HepG2 (cell line): Measurements from ENCODE around the gene POU2F2. TPM values are rescaled to one million over a fixed set of nuclear protein-coding genes. Genes with fewer than 3 reads are reported as not detected.

Experiments
- CBX5 ChIP-seq: sonication (generic); formaldehyde crosslinking; IDR thresholded peaks from 2 replicates; pipeline ENCODE4 v1.4.0; 2020; ENCODE audit warnings: missing genetic modification reagents, borderline replicate concordance
- EEA1 ChIP-seq: sonication (generic); formaldehyde crosslinking; IDR thresholded peaks from 2 replicates; pipeline ENCODE4 v1.5.1; 2020; ENCODE audit warnings: mild to moderate bottlenecking, missing genetic modification reagents, borderline replicate concordance
- MYC ChIP-seq: sonication (generic); formaldehyde crosslinking; IDR thresholded peaks from 2 replicates; pipeline ENCODE4 v1.9.0; 2021; ENCODE audit warnings: missing genetic modification reagents, borderline replicate concordance
- NFAT5 ChIP-seq: sonication (generic); formaldehyde crosslinking; IDR thresholded peaks from 2 replicates; pipeline ENCODE4 v1.4.0; 2020; ENCODE audit warnings: missing genetic modification reagents
- NR2F1 ChIP-seq, 2 experiments: fragments of 450-650 bp in 1 of 2; formaldehyde crosslinking in 1 of 2; IDR thresholded peaks; 2 replicates each; pipeline versions ENCODE4 v1.5.0 to v1.6.1; 2016 to 2020; ENCODE audit warnings: mild to moderate bottlenecking in 1 of 2, missing compliant biosample characterization in 1 of 2, missing genetic modification reagents in 1 of 2, moderate library complexity in 1 of 2
- NR2F6 ChIP-seq, 2 experiments: IDR thresholded peaks; 2 replicates each; pipeline ENCODE4 v1.6.1; 2016; ENCODE audit warnings: antibody characterized with exemption in 1 of 2, mild to moderate bottlenecking in 1 of 2
- SRY ChIP-seq: sonication (generic); formaldehyde crosslinking; IDR thresholded peaks from 2 replicates; pipeline ENCODE4 v1.8.0; 2022; ENCODE audit warnings: mild to moderate bottlenecking, missing genetic modification reagents
- TBX2 ChIP-seq: sonication (generic); formaldehyde crosslinking; IDR thresholded peaks from 2 replicates; pipeline ENCODE4 v1.5.0; 2020; ENCODE audit warnings: missing genetic modification reagents, mild to moderate bottlenecking, borderline replicate concordance
- ZBTB34 ChIP-seq: sonication (generic); formaldehyde crosslinking; IDR thresholded peaks from 2 replicates; pipeline ENCODE4 v1.8.0; 2022; ENCODE audit warnings: mild to moderate bottlenecking, missing genetic modification reagents
- ZNF17 ChIP-seq: sonication (generic); formaldehyde crosslinking; IDR thresholded peaks from 2 replicates; pipeline ENCODE4 v1.5.0; 2020; ENCODE audit warnings: mild to moderate bottlenecking, missing genetic modification reagents
- ZNF362 ChIP-seq: sonication (generic); formaldehyde crosslinking; IDR thresholded peaks from 2 replicates; pipeline ENCODE4 v1.4.0; 2020; ENCODE audit warnings: missing genetic modification reagents, mild to moderate bottlenecking, borderline replicate concordance
- polyA plus RNA-seq, 8 experiments: library from polyadenylated mRNA; depleted of rRNA in 3 of 8; stranded (reverse) in 7 of 8; unstranded in 1 of 8; fragments of >200 nt; fragmentation: Illumina TruSeq in 4 of 8; extraction: Trizol in 4 of 8; gene quantifications; 2 replicates each; pipeline versions ENCODE4 v1.2.1 to v1.2.3, GENCODE V29; 2011 to 2016; ENCODE audit warnings: low read depth in 4 of 8, missing spikeins in 1 of 8, mixed read lengths in 1 of 8; ENCODE audit not compliant: insufficient read depth in 1 of 8
- total RNA-seq, 5 experiments: library from RNA; depleted of rRNA; stranded (reverse); fragments of >200 nt; fragmentation: Illumina TruSeq; extraction: Trizol; gene quantifications; 2 replicates each; pipeline ENCODE4 v1.2.3, GENCODE V29; 2016; ENCODE audit warnings: low read depth in 1 of 5
- TF ChIP-seq, protein P1 (sequence below): sonication (generic); formaldehyde crosslinking; IDR thresholded peaks from 2 replicates; pipeline ENCODE4 v1.4.0; 2020; ENCODE audit warnings: mild to moderate bottlenecking, missing genetic modification reagents
- TF ChIP-seq, protein P2 (sequence below): sonication (generic); formaldehyde crosslinking; conservative IDR thresholded peaks from 2 replicates; pipeline ENCODE4 v1.4.0; 2020; ENCODE audit warnings: missing genetic modification reagents

The POU2F2 gene
- total and polyA plus RNA-seq, 2 of the 13 experiments (the other 11 are each of a cell fraction or from before 2014, with no cell fraction given): 0.09 to 0.17 TPM

DNA sequence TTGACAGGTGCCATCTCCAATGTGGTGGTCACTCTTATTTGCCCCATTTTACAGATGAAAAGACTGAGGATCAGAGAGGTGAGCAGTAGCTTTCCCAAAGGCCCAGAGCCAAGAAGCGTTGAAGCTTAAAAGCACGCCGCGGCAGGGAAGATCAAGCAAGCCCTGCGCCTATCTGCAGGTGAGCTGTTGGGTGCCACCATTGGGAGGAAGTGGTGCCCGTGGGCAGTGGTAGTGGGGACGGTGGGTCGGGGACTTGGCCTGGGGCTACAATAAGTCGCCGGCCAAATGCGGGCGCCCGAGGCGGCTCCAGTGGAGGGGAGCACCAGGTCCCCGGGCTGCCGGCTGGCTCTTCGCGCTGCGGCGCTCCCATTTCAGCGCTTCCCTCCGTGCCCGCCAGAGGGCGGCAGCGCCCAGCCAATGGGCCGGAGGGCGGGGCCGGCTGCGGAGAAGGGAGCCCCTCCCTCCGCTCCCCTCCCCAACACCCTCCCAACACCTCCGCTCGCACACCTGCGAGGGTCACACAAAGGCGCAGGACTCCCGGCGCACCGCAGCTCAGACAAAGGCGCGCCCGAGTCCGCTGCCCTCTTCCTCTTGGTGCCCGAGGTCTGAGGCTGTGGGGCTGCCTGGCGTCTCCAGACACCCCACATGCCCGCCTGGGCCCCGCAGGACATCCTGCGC, 744 bp upstream of the POU2F2 start (continued):
- TF ChIP-seq, protein P1, sequence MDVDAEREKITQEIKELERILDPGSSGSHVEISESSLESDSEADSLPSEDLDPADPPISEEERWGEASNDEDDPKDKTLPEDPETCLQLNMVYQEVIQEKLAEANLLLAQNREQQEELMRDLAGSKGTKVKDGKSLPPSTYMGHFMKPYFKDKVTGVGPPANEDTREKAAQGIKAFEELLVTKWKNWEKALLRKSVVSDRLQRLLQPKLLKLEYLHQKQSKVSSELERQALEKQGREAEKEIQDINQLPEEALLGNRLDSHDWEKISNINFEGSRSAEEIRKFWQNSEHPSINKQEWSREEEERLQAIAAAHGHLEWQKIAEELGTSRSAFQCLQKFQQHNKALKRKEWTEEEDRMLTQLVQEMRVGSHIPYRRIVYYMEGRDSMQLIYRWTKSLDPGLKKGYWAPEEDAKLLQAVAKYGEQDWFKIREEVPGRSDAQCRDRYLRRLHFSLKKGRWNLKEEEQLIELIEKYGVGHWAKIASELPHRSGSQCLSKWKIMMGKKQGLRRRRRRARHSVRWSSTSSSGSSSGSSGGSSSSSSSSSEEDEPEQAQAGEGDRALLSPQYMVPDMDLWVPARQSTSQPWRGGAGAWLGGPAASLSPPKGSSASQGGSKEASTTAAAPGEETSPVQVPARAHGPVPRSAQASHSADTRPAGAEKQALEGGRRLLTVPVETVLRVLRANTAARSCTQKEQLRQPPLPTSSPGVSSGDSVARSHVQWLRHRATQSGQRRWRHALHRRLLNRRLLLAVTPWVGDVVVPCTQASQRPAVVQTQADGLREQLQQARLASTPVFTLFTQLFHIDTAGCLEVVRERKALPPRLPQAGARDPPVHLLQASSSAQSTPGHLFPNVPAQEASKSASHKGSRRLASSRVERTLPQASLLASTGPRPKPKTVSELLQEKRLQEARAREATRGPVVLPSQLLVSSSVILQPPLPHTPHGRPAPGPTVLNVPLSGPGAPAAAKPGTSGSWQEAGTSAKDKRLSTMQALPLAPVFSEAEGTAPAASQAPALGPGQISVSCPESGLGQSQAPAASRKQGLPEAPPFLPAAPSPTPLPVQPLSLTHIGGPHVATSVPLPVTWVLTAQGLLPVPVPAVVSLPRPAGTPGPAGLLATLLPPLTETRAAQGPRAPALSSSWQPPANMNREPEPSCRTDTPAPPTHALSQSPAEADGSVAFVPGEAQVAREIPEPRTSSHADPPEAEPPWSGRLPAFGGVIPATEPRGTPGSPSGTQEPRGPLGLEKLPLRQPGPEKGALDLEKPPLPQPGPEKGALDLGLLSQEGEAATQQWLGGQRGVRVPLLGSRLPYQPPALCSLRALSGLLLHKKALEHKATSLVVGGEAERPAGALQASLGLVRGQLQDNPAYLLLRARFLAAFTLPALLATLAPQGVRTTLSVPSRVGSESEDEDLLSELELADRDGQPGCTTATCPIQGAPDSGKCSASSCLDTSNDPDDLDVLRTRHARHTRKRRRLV (CRISPR knock-in tag): no peak
- no peak for TF ChIP-seq SRY
- TF ChIP-seq NR2F6 (IDR thresholded peaks at IDR 0.05): no peak
- no peak for TF ChIP-seq NR2F6 (CRISPR knock-in tag; IDR thresholded peaks at IDR 0.05)
- TF ChIP-seq NFAT5: no peak
- TF ChIP-seq NR2F1 (CRISPR knock-in tag; IDR thresholded peaks at IDR 0.05): no peak
- TF ChIP-seq CBX5: no peak
- TF ChIP-seq, protein P2, sequence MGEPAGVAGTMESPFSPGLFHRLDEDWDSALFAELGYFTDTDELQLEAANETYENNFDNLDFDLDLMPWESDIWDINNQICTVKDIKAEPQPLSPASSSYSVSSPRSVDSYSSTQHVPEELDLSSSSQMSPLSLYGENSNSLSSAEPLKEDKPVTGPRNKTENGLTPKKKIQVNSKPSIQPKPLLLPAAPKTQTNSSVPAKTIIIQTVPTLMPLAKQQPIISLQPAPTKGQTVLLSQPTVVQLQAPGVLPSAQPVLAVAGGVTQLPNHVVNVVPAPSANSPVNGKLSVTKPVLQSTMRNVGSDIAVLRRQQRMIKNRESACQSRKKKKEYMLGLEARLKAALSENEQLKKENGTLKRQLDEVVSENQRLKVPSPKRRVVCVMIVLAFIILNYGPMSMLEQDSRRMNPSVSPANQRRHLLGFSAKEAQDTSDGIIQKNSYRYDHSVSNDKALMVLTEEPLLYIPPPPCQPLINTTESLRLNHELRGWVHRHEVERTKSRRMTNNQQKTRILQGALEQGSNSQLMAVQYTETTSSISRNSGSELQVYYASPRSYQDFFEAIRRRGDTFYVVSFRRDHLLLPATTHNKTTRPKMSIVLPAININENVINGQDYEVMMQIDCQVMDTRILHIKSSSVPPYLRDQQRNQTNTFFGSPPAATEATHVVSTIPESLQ (CRISPR knock-in tag): no peak
- TF ChIP-seq TBX2 (CRISPR knock-in tag): 0 out of 2 replicates have a peak, but pooled peaks have one; percentile 37
- TF ChIP-seq ZNF17: no peak
- no peak for TF ChIP-seq MYC (CRISPR knock-in tag)
- no peak for TF ChIP-seq ZBTB34 (CRISPR knock-in tag)
- TF ChIP-seq EEA1 (CRISPR knock-in tag): no peak
- no peak for TF ChIP-seq ZNF362 (CRISPR knock-in tag)
